Heart left ventricle (tissue), 16 donors: Measurements from ENCODE around the gene AMDHD2. TPM values are rescaled to one million over a fixed set of nuclear protein-coding genes. Genes with fewer than 3 reads are reported as not detected.
A peak's percentile ranks its signal among the peaks of the same experiment; 100 is the strongest.

Source experiments
- ATAC-seq, 4 donors: fragments of 200-7000 bp; cut with Tn5 transposase; one replicate each; pipeline ENCODE4 v1.9.1; 2020 to 2022; ENCODE audit warnings: moderate library complexity in 4 of 4, mild to moderate bottlenecking in 3 of 4, moderate number of reproducible peaks in 1 of 4
- DNase-seq, 5 donors: peaks; one replicate each; pipeline ENCODE4 v3.0.0-alpha.2; 2020
- H3K27ac ChIP-seq, 12 donors: fragments of 200-600 bp; sonication (generic) in 4 of 12; one replicate each; pipeline versions ENCODE4 v1.5.0 to v1.8.0; 2016 to 2022; ENCODE audit warnings: mild to moderate bottlenecking in 2 of 12
- H3K27me3 ChIP-seq, 9 donors: fragments of 200-600 bp; sonication (generic) in 2 of 9; one replicate each; pipeline versions ENCODE4 v1.5.1 to v1.8.0; 2016 to 2022; ENCODE audit warnings: mild to moderate bottlenecking in 3 of 9
- H3K36me3 ChIP-seq, 9 donors: fragments of 200-600 bp; sonication (generic) in 2 of 9; one replicate each; pipeline versions ENCODE4 v1.5.0 to v1.8.0; 2018 to 2022; ENCODE audit warnings: mild to moderate bottlenecking in 2 of 9
- H3K4me1 ChIP-seq, 12 donors: fragments of 200-600 bp; sonication (generic) in 4 of 12; one replicate each; pipeline versions ENCODE4 v1.5.0 to v1.8.0; 2016 to 2022; ENCODE audit warnings: mild to moderate bottlenecking in 3 of 12
- H3K4me3 ChIP-seq, 12 donors: fragments of 200-600 bp; sonication (generic) in 4 of 12; one replicate each; pipeline versions ENCODE4 v1.5.0 to v1.8.0; 2017 to 2022; ENCODE audit warnings: mild to moderate bottlenecking in 9 of 12, moderate library complexity in 4 of 12
- H3K9me3 ChIP-seq, 12 donors: fragments of 200-600 bp; sonication (generic) in 4 of 12; one replicate each; pipeline versions ENCODE4 v1.5.0 to v1.8.0; 2016 to 2022; ENCODE audit warnings: mild to moderate bottlenecking in 1 of 12
- CTCF ChIP-seq, 12 donors: fragments of 200-600 bp; sonication (generic) in 4 of 12; IDR thresholded peaks; one replicate each; pipeline versions ENCODE4 v1.5.0 to v1.8.0; 2018 to 2022; ENCODE audit warnings: antibody characterized with exemption in 12 of 12, mild to moderate bottlenecking in 5 of 12
- POLR2A ChIP-seq, 2 donors: fragments of 450-650 bp; IDR thresholded peaks; one replicate each; pipeline ENCODE4 v1.6.1; 2017; ENCODE audit warnings: antibody characterized with exemption in 2 of 2, mild to moderate bottlenecking in 2 of 2, moderate library complexity in 2 of 2
- WGBS, 4 donors: extraction: QIAGEN DNeasy Blood & Tissue Kit in 2 of 4; methylation state at CpG; one replicate each; pipeline versions ENCODE4 v1.1.5 to v1.1.7; 2013 to 2018; 5-methylcytosine and 5-hydroxymethylcytosine counted together
- intact Hi-C, 10 donors: fragments of 100-400 bp; cut with DNase I; formaldehyde crosslinking; loops; one replicate each; pipeline versions ENCODE4 v1.11.1 to v1.14.2; 2022
- polyA plus RNA-seq, 2 donors: library from polyadenylated mRNA; stranded (reverse); fragments of 200-250 nt; gene quantifications; one replicate each; pipeline ENCODE4 v1.2.3, GENCODE V29; 2013
- total RNA-seq, 9 donors: library from RNA; depleted of rRNA in 2 of 9; stranded (reverse); fragments of >200 nt in 2 of 9; fragmentation: NEBNext Ultra II Directional in 3 of 9; extraction: Animal tissue kit (Norgen Biotek cat#: 25700) in 3 of 9; gene quantifications; one replicate each; pipeline versions ENCODE4 v1.1.0 to v1.2.4, GENCODE V29; 2016 to 2023
- donor health status: ischemic (EF 13 %, LVEDD 7.1; RV severe dilation, severe dysfunction).
- donor health status: healthy with polysubstance abuse.
- donor health status: DM: no; HTN: yes; CAD: no.
- donor health status: DM: no; HTN: no; CAD: no.
- donor health status: ischemic (EF 25% LVEDD 6.9; RV normal size, moderate dysfunction).
- donor health status: ischemic (EF 25% LVEDD 5.7; RV mildly dilated, moderate dysfunction).
- donor health status: healthy.
- donor health status: DM: yes; HTN: yes; CAD: no.
- donor health status: ischemic (EF 35%, LVEDD 5.7; RV mildly dilated, moderate dysfunction).
- donor health status: nonischemic (EF 11% LVEDD 7.7; RV severe dilation, severe dysfunction).
- donor health status: DM: yes; HTN: yes; CAD: no.
- donor health status: PGD.
- donor health status: ischemic (EF 29% LVEDD 5.4; RV normal size, mild dysfunction).
- donor health status: nonischemic (EF 23%, LVEDD 6.1; RV moderate dilation, normal function).

The AMDHD2 gene
- total and polyA plus RNA-seq, 11 donors = 8.9 to 34.0 (median 11.8) TPM

- peak in 2 of 5 donors; percentile 23 to 55 for DNase-seq
These were observed 32.2 kb upstream of the AMDHD2 start for GRCh38 chr16:2487903-2488531.

GRCh38 chr16:2489581-2489980 lies 30.6 kb upstream of the AMDHD2 start:
- Histone ChIP-seq H3K9me3 (no peaks in the 10 kb centered on the region), H3K4me1 (peaks cover 0 to 27% (median 12%) of the 10 kb centered on the region in 12 donors), H3K36me3 (no peaks in the 10 kb centered on the region), H3K4me3 (no peak overlapping the region), H3K27ac (no peak overlapping the region), H3K27me3 (no peaks in the 10 kb centered on the region)
- 88 to 96% (median 96%) methylated on average over 16 of the region's 16 CpGs for WGBS, 4 donors
- intact Hi-C loops = no loop called here
- TF ChIP-seq CTCF (IDR thresholded peaks at IDR 0.05) (no peak), POLR2A (IDR thresholded peaks at IDR 0.05) (no peak)
- no peak for ATAC-seq
- no peak for DNase-seq

More at GRCh38 chr16:2487903-2488531, 32.2 kb upstream of the AMDHD2 start:
- Histone ChIP-seq H3K36me3 (no peaks in the 10 kb centered on the region), H3K9me3 (no peaks in the 10 kb centered on the region), H3K4me3 (no peak overlapping the region), H3K27me3 (no peaks in the 10 kb centered on the region), H3K4me1 (peaks cover 0 to 32% (median 15%) of the 10 kb centered on the region in 12 donors), H3K27ac (no peak overlapping the region)
- no peak for ATAC-seq
- 77 to 89% (median 85%) methylated on average over 14 to 15 of the region's 15 CpGs for WGBS, 4 donors
- TF ChIP-seq CTCF (IDR thresholded peaks at IDR 0.05) (no peak), POLR2A (IDR thresholded peaks at IDR 0.05) (no peak)
- intact Hi-C loops = no loop called here

- no peak overlapping the region for H3K4me3 ChIP-seq
- WGBS, 4 donors = 91 to 94% (median 92%) methylated on average over 19 to 23 of the region's 23 CpGs
- H3K9me3 ChIP-seq = no peaks in the 10 kb centered on the region
- ATAC-seq = no peak
- no peak for TF ChIP-seq POLR2A (IDR thresholded peaks at IDR 0.05)
- TF ChIP-seq CTCF (IDR thresholded peaks at IDR 0.05) = no peak
- H3K36me3 ChIP-seq = no peaks in the 10 kb centered on the region
- intact Hi-C loops = loop anchor here in 3 of 10 donors (10.0 kb wide), 2 partner anchors 56 to 296 kb away; partner anchors contain the start of gene CASKIN1 (in 1 of the 3)
- H3K4me1 ChIP-seq = peaks cover 0 to 27% (median 12%) of the 10 kb centered on the region in 12 donors
- no peaks in the 10 kb centered on the region for H3K27me3 ChIP-seq
- H3K27ac ChIP-seq = no peak overlapping the region
- DNase-seq = peak in 1 of 5 donors; percentile 55
These were observed 29.7 kb upstream of the AMDHD2 start for GRCh38 chr16:2490190-2491105.

- 92 to 95% (median 94%) methylated on average over 13 of the region's 13 CpGs for WGBS, 4 donors
- H3K27me3 ChIP-seq = no peaks in the 10 kb centered on the region
- ATAC-seq (no peak), DNase-seq (no peak)
- no peak for TF ChIP-seq CTCF (IDR thresholded peaks at IDR 0.05)
- TF ChIP-seq POLR2A (IDR thresholded peaks at IDR 0.05) = no peak
- H3K9me3 ChIP-seq = no peaks in the 10 kb centered on the region
- intact Hi-C loops = loop anchor here in 3 of 10 donors (10.0 kb wide), 2 partner anchors 57 to 297 kb away; partner anchors contain the start of gene CASKIN1 (in 1 of the 3)
- peaks cover 0 to 19% (median 6%) of the 10 kb centered on the region in 12 donors for H3K4me1 ChIP-seq
- H3K4me3 ChIP-seq = no peak overlapping the region
- no peak overlapping the region for H3K27ac ChIP-seq
- peaks cover 0 to 14% (median 3%) of the 10 kb centered on the region in 9 donors for H3K36me3 ChIP-seq
These were observed 27.9 kb upstream of the AMDHD2 start for GRCh38 chr16:2492292-2492691.
